HPDE6-E6E7 (cell line): Measurements from ENCODE around the gene DCC.

Experiments
- DNase-seq: peaks from one replicate; pipeline ENCODE4 v3.0.0; 2011; ENCODE audit warnings: missing footprints; ENCODE audit errors: extremely low spot score

DCC gene

DNA sequence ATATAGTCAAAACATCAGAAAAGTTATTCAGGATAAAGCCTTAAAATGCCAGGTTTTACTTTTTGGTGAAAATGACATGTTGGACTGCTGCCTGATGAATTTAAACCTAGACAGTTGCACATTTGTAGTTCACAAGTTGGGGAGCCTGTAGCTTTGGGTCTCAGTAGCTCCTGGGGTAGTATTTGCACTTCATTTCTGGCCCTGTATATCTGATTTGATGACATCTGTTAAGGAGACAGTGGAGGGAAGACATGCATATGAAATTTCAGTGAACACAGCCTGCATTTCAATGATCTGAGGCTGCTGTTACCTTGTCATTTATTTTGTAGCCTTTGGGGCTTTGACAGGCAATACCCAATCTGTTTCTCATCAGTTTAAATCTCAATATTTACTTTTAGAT is 156.4 kb downstream of the DCC start:
- DNase-seq, result no peak

DNA sequence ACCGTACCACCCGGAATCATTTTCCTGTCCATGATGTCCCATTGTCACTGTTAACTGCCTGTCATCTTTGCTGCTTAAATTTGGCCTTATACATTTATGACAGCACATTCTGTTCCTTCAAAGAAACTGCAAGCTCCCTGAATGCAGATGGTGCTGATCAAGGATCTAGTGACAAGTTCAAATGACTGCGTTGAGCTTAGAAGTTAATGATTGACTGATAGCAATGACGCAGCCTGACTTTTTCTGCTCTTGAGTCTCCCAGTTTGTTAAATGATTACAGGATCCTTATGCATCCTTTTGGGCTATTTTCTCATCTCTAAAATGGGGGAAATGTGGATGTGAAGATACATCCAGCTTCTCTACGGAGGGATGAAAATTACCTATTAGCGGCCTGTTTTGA is 159.0 kb downstream of the DCC start:
- DNase-seq, result no peak

DNA sequence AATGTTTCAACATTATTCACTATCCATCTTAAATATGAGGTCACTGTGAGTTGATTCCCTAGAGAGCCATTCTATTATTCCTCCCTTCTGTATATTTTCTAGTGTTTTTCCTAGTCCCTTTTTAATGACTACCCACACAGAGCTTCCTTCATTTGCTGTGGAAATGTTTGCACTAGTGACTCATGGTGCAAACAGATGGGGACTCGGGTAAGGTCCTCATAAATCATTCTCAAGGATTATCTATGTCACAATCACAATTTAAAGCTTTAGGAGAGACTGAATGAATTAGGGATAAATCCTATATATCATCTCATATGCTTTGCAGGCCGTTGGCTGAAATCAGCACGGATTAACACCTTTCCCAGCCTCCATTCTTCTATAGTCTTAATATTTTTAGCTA is 159.6 kb downstream of the DCC start:
- no peak for DNase-seq

DNA sequence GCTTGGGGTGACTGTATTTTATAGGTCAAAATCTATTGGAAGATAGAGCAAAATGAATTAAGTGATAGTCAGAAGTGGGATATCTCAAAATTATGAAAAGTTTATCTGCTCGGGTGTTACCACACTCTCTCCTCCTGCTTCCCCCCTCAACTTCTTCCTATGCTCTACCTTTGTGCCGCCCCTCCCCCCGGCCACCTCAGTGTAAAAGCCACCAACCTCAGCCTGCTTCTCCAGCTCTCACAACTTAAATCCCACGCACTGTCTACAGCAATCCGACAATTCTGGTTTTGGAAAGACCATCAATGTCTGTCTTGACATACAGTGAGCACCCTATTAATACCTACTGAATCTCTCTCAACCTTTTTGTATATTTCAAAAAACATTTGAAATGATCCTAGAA is 164.6 kb downstream of the DCC start:
- no peak for DNase-seq

DNA sequence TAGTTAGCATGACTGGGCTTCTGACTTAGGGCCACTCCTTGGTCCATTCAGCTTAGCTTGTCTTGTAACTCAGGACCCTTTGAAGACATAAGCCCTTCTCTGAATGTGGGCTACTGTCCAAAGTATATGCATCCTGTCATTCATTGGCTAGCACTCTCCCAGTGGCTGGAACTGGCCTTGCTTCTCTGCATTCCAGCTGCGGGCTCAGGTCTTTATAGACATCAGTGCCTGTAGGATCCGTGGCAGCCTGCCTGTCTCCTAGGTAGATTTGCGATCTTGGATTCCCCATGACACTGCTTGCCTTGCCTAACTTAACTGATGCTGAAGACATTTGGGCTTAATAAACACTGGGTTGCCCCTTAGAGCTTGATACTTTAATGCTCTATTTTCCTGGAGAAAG is 170.1 kb downstream of the DCC start:
- DNase-seq, result no peak

DNA sequence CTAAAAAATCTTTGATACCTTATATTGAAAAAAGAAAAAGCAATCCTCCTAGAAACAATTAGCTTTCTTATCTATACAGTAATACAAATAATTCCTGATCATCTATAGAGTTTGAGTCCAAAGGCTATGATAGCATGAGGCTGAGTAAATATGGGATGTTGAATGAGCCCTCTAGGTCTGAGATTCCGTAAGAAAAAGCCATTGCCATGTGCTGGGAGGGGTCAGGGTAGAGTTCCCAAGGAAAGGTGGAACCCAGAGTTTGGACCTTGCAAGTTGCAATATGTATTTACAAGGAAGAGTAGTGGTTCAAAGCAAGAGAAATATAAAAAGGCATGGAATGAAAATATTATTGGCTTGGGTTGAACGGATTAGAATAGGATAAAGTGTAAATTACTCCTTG is 178.1 kb downstream of the DCC start:
- no peak for DNase-seq

DNA sequence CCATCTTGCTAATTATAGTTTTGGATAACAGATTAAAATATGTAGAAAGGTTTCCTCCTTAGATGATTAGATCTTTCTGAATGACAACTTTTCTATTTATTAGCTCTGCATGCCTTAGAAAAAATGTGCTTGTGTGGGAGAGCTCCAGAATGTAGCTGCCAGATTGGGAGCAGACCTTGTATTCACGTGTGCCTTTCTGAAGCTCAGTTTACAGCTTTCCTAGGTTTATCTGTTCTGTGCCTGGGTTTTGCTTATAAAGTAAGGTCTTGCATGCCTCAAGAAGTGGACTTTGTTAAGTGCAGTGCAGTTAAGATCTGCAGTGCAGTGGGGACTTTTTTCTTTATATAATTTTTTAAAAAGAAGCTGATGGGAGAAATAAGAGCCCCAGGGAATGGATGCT is 179.0 kb downstream of the DCC start:
- DNase-seq, result no peak

DNA sequence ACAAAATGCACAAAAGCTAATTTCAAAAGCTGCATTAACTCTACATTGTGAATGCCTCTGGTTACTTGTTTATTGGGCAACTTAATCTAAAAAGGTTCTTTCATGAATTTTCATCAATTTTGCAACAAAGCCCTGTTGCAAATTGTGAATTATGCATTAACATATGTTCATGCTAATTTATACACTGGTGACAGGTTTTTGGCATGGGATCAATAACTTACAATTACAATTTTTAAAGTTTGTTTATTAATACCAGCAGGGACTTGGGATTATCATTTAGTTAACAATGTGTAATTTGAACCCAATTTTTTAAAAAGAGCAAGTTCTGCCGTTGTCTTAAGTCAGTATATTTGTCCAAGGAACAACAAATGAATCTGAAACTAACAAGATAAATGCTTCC is 183.6 kb downstream of the DCC start:
- DNase-seq, result no peak

DNA sequence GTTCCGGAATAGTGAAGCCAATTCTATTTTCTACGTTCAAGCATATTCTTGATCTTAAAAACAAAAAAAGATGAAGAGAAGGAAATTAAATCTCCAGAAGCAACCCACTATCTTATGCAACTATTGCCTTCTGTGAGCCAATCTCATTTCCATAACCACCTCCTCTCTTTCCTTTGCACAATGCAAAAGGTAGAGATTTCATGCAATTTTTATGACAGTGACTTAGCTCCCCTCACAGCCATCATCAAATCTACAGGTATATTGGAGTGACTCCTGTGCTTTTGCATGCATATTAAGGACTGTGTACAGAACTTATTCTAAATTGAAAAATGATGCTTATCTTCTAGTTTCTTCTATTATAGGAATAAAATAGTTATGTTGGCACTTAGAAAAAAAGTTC is 191.8 kb downstream of the DCC start:
- no peak for DNase-seq

DNA sequence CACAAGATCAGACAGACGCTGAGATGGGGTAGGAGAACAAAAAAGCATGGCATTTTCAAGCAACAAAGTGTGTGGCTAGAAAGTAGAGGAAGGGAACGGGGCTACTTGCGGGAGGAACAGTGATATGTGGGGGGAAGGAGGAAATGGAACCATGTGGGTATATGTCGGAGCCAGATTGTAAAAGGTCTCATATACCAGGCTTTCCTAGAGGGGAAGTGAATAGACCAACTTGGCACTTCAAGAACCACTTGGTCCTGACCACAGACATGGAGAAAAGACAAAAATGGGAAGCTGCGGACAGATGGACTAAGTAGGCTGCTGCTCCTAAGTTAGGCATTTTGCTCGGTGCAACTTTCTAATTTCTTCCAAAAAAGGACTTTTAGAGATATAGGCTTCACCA is 196.0 kb downstream of the DCC start:
- DNase-seq, result no peak

DNA sequence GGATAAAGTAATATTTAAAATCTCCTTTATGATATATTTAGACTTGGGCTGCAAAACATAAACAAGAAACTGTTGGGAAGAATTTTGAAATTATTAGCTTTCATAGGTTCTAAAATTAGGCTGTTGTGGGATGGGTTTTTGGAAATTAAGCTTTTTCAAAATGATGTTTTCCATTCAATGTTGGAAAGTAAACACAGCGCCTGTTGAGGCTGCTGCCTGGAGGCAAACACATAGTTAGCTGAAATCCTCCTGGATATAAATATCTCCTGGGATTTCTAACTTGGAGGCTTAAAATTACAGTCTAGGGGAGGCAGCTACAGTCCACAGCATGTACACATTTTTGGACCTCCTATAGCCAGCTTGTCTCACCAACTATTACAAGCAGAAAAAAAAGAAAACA is 197.3 kb downstream of the DCC start:
- DNase-seq, result no peak

DNA sequence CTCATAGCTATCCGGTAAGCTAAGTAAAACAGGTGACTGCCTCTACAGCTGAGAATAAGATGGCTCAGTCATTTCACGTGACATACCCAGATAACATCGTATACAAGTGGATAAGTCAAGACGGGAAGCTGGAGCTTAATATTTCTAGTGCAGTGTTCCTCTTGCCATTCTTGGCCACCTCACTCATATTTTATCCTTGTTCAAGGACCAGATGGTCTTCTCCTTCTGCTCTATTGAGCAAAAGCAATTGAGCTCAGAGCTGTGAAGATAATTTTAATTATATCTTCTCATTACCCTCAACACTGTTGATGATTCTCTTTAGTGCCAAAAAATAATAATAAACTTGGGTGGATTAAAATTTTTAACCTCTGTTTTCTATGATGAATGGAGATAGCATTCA is 201.1 kb downstream of the DCC start:
- DNase-seq, result no peak

DNA sequence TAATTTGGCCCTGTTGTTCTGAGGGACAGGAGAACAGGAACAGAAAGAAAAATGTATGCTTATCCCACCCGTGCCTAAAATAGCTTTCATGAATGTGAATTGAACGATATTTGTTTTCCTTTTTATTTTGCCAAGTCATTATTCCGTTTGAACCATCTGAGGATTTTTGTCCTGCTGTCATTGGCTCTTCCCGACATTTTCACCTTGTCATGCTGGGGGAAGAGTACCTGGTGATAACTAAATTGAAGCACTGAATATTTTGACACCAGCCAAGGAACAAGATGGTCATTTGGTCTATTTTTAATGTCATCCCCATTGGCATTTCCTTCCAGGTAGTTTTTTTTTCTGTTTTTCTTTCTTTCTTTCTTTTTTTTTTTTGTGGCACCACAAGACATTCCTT is 204.1 kb downstream of the DCC start:
- no peak for DNase-seq

DNA sequence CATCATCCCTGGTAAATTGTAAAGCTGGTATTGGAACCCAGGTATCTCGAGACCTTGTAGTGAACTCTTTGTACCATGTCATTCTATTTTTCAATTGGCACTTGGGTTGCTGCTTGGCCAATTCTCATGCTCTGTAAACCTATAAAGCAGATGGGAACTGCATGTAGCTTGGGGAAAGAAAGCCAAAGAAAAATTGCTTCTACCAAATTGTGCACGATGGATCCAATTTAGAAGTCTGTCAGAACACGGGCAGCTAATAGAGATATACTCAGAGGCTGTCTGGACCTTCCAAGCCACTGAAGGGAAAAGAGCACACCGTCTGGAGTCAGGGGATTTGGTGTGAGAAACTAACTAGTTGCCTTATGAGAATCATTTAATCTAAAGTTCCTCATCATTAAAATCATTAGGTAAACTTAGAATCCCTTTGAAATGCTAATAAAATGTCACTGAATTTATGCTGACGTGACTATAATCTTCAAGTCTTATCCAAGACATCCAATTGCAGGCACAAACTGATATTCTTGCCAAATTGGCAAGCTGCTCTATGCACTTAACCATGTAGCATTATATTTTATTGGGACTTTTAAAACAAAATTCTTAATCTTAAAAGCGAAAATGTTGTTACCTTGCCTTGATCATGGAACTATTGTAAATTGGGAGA is 206.8 kb downstream of the DCC start:
- DNase-seq, result no peak

DNA sequence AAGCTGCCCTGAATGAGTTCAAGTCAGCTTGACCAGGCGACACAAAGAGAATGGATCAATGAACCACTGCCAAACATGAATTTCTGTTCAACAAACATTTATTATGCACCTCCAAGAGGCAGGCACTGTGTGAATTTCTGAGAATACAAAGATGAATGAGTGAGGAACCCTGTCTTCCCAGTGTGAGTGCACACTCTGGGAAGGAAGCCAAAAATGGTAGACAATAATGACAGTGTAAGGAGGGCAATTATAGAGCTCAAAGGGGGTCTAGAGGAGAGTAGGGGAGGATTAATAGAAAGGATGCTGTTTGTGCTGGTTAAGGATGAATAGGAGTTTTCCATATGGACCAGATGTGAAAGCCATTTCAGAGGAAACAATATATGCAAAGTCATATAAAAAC is 213.4 kb downstream of the DCC start:
- DNase-seq, result no peak

DNA sequence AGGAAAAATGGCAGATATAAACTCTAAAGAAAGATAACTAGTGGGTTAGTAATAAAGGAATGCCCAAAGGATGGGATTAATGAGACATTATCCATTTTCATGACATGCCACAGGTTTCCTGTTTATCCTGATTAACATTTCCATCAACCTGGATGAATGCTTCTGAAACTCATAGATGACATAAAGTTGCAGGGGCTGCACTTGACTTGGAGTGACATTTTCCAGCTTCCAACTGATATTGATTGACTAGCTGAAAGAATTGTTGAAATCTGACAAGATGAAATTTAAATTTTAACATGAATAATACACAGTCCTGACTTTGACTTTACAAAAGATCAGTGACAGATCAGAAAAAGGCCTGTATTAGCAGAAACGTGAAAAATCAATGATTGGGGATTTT is 214.2 kb downstream of the DCC start:
- no peak for DNase-seq

DNA sequence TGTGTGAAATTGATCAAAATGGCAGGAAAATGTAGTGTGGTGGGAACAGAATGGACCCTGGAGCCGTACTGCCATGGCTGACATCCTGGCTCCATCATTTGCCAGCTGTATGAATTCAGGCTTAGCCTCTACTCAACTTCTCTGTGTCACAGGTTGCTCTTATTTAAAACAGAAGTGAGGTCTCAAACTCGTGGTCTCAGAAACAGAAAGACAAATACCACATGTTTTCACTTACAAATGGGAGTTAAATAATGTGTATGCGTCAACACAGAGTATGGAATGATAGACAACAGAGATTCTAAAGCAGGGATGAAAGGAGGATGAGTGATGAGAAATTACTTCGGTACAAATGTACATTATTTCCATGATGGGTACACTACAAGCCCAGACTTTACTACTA is 227.4 kb downstream of the DCC start:
- DNase-seq, result no peak

DNA sequence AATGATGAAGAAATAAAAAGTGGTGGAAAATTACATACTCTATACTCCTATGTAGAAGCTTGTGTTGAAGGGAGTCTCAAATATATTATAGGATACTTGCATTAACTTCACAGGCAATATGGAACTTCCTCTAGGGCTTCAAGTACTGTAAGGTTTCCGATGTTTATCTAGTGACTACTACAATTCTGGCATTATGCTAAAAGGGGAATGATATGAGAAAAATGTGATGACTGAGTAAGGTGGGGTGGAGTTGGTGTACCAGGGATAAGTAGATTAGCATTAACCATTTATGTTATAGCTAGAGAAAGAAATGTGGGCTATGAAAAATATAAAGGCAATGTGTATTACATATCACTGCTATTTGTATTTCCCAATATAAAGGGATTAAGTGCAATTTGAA is 229.5 kb downstream of the DCC start:
- DNase-seq, result no peak

DNA sequence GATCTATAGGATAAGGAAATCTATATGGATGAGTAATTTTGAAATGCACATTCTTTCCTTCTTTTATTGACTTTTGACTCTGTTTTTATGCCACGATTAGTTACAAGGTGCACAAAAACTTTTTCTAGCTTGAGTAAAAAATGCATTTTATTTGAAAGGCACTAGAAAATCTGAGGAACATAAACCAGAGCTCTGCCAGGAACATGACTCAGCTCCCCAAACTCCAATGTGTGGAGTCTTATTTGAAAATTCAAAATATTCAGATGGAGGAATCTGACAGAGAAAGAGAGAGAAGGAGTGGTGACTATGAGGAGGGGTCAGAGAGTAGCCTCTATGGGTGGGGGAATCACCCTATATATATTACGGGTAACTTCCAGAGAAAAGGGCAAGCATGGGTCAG is 231.0 kb downstream of the DCC start:
- no peak for DNase-seq

DNA sequence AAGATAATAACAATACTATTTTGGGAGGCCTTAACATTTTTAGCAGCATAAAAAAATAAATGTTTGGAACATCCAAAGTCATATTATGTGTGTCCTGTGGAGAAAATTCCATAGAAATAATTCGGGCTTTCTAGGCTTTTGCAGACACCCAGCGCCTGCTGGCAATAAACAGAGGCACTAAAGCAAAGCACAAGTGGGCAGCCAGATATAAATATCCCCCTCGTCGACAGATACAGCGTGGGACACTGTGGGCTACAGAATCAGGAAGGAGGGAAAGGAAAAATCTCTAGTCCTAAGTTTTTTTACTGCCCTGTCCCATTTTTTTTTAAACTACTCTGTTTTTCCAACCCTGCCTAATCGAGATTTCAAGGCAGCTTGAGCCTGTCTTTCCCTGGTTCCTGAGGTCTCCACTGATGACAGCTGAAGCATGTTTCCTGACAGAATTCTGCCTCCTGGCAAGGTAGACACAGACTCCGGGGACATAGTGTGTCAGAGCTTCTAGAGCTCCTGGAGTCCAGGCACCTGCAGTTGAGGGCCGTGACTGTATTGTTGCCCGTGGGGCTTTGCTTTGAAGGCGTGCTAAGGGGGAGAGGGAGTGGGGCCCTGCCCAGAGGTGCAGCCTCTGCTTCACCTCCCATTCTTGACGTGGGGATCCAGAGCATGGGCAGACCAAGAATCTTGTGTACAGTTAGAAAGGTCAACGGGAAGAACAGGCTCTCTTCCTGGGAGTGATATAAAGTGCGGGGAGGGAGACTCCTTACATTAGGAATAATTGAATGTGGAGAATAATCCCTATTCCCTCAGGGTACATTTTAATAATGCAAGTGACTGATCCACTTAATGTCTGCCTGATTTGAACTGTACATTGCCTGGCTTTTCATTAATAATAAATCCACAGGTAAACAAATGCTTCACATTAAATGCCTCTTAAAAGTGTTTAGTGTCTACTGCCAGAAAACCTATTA is 232.3 kb downstream of the DCC start:
- DNase-seq, result no peak

DNA sequence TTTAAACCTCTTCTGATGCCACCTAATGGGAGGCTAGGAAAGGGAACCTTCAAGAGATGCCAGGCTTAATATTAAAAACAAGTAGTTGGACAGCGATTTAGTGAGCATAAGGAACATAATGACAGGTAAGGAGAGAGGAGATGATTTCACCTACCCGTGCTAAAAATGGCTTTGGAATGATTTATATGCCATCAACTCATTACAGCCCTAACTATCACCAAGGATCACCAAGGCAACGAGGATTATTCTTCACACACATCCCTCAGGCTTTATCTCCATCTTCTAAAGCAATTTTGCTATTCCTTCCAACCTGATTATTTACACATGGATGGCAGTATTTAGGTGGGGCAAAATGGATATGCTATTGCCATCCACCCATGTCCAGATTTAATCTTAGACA is 237.8 kb downstream of the DCC start:
- DNase-seq, result no peak

DNA sequence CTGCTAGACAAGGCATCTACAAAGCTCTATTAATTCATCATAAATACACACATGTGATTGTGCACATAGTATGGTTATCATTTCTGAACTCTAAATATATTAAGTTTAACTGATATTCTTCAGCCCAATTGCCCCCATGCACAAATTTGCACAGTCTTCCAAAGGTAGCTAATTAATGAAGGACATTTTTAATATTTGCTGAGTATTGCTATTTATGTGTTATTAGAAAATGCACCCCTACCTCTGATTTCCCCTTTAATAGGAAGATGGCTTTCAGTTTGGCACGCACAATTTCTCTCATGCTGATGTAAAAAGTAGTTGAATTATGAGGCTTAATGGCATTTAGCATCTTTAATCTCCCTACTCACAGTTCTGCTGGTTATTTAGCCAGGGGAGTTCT is 242.1 kb downstream of the DCC start:
- no peak for DNase-seq

DNA sequence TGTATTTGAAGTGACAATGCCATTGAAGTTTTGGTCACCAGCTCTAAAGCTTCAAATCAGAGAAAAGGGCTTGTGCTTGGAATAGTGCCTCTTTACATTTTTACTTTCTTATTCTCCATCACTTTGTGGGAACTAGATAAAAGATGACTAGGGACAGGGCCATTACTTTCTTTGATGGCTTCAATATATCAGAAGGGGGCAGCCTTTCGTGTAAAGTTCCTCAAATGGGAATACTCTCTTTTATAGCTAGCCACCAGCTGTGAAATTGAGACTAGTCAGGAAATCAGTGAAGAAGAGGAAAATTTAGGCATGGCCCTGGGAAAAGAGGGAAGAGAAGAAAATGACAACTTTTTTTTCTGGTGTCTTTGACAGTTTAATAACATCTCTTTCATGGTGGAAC is 242.5 kb downstream of the DCC start:
- no peak for DNase-seq
